ENCODE measurements around the gene PIAS4.
"Not testable (repeated sequence)": the region's sequence is repeated elsewhere in the genome, so short reads cannot be mapped to it uniquely, and the experiment has no call there.

Gene PIAS4, protein sequence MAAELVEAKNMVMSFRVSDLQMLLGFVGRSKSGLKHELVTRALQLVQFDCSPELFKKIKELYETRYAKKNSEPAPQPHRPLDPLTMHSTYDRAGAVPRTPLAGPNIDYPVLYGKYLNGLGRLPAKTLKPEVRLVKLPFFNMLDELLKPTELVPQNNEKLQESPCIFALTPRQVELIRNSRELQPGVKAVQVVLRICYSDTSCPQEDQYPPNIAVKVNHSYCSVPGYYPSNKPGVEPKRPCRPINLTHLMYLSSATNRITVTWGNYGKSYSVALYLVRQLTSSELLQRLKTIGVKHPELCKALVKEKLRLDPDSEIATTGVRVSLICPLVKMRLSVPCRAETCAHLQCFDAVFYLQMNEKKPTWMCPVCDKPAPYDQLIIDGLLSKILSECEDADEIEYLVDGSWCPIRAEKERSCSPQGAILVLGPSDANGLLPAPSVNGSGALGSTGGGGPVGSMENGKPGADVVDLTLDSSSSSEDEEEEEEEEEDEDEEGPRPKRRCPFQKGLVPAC

DNA sequence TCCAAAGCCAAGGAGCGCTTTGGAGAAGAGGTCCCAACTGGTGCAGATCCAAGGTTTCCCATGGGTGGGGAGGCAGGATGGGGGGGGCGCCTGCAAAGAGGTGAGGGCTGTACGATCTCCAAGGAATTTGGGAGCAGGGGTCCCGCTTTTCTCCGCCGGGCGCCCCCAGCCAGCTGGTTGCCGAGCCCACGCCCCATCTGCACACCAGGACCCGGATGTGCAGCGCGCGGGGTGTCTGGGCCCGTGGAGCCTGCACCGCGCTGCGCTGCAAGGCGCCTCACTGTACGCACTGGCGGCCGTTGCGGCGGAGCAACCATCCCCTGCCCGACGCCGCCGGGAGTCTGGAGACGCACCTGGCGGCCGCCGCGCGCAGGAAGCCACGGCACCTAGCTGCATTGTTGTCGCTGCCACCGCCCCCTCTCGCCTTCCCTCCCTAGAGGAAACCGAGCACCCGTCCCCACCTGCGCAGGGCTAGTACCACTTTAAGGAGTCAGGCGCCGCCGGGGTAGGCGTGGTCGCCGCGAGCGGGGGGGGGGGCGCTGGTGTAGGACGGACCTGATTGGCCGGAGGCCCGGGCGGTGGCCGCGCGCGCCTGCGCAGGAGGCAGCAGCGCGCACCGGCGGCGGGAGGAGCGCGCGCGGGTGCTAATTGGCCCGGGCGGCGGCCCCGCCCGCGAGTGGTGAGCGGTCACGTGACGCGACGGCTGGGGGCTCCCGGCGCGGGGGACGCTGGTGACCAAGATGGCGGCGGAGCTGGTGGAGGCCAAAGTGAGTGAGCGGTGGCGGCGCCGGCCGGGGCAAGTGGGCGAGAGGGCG, at the start of gene PIAS4:
Gene PIAS4, plus strand, starts transcription at position 716 of the 815 bp plus-strand sequence. Its CDS starts 25 bp downstream, at position 741.
- DNase-seq: peak; percentile 93

DNA sequence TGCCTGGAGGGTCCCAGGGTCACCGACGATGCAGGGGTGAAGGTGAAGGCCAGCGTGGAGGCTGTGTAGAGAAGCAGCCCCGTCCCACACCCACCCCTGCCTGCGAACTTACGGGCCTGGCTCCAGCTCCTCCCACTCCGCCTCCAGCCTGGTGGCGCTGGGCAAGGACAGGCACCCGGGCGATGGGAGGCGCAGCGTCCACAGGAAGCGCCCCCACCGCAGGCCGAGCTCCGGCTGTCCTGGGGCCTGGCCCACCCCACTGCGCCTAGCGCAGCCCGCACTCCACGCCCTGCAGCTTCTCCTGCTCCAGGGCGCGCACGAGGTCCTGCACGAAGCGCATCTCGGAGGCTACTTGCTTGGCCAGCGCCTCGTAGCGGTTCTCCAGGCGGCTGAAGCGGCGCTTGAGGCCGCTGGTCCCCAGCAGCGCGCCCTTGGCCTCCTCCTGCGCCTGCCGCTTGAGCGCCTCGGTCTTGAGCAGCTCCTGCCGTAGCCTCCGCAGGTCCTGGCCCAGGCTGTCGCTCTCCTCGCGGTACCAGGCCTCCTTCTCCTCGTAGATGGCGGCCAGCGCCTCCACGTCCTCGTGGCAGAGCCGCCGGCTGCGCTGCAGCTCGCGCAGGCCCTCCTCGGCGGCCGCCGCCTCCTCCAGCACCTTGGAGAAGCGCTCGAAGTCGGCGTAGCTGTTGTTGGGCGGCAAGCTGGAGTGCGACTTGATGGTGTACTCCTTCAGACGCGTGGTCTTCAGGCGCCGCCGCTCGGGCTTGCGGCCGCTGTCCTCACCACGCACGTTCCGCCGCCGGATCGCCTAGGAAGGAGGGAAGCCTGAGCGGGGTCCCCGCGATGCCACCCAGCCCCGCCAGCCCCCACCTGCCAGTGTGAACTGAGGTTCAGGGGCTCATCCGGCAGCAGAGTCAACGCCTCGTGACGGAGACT, 48.4 kb upstream of the PIAS4 start:
- no peak for DNase-seq

DNA sequence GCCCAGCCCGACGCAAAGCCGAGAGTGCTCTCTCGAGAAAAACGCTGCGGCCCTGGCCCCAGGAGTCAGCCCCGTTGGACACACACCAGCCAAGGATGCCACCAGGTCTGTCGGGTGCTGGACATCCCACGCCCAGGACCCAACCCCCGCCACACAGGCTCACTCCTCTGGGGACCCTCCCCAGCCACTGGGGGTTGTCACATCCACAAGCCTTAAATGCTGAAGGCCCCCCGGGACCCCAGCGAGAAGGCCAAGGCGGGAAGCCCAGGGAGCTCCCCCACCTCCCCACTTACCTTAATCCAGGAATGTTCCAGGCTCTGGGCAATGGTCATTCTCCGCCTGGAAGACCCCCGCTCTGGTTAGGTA, 47.8 kb upstream of the PIAS4 start:
- no peak for DNase-seq

DNA sequence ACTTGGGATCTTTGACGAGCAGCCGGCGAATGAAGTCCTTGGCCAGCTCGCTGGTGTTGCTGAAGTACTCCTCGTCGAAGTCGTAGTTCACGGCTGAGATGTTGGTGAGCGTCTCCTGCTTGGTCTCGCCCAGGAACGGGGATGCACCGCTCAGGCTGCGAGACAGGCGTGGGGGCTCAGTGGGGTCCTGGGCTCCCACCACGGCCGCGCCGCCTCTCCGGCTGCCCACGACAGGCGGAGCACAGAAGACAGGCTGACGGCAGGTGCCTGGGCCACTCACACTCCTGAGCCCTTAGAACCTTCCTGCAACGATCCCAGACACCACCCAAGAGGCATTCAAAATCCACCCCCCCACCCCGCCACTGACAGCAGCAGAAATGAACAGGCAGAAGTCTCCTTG, 46.5 kb upstream of the PIAS4 start:
- no peak for DNase-seq

DNA sequence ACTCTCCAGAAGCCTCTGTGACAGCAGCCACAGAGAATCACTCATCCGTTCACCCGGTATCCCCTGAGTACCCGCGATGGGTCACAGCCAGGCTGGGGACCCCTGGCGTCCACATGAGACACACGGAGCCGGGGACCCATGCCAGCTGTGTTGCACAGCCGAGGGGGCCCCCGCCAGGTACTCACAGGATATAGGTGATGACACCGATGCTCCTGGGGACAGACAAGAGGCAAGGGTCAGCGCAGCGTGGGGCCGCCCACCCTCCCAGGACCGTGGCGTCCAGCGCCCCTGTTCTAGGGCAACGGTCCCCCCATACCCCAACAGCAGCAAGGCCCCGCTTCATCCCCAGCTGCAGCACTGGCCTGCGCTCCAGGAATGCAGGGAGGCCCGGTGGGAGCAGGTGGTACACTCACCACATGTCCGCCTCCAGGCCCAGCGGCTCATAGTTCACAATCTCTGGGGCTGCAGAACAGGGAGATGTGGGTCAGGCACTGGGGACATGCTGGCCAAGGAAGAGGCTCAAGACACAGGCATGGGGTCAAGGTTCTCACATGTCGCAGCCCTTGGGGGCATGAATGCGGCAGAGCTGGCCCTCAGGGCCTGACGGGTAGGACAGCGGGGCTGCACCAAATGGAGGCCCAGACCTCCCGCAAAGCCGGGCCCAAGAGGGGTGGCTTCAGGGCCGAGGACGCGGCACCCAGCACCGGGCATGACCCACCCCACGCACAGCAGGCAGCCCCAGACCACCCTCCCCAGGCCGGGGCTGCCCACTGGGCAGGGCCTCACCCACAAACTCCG, 43.9 kb upstream of the PIAS4 start:
- no peak for DNase-seq

DNA sequence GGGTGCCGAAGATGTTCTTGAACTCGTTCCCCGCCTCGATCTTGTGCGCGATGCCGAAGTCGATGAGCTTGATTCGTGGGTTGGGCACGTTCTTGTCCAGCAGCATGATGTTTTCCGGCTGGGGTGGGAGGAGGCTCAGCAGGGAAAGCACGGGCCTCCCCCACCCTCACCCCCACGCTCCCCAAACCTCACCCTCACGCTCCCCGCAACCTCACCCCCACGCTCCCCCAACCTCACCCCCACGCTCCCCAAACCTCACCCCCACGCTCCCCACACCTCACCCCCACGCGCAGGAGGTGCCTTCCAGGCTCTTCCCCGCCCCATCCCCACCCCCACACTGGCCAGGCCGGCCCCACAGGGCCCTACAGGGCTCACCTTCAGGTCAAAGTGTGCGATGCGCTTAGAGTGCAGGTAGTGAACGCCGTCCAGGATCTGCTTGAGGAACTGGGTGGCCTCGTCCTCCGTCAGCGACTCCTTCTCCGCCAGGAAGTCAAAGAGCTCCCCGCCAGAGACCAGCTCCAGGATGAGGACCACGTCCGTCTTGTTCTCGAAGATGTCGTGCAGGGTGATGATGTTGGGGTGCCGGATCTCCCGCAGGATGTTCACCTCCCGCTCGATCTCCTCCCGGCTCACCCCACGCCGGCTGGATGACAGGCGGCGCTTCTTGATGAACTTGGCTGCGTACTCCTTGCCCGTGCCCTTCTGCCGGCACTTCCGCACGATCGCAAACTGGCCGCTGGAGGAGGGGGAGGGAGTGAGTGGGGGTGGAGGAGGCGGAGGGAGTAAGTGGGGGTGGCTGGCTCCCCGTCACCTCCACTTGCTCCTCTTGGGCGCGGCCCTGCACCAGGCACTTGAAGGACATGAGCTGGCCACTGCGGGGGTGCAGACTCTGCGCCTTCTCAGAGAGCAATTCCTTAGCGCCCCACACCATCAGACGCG, 43.0 kb upstream of the PIAS4 start:
- DNase-seq: no peak

DNA sequence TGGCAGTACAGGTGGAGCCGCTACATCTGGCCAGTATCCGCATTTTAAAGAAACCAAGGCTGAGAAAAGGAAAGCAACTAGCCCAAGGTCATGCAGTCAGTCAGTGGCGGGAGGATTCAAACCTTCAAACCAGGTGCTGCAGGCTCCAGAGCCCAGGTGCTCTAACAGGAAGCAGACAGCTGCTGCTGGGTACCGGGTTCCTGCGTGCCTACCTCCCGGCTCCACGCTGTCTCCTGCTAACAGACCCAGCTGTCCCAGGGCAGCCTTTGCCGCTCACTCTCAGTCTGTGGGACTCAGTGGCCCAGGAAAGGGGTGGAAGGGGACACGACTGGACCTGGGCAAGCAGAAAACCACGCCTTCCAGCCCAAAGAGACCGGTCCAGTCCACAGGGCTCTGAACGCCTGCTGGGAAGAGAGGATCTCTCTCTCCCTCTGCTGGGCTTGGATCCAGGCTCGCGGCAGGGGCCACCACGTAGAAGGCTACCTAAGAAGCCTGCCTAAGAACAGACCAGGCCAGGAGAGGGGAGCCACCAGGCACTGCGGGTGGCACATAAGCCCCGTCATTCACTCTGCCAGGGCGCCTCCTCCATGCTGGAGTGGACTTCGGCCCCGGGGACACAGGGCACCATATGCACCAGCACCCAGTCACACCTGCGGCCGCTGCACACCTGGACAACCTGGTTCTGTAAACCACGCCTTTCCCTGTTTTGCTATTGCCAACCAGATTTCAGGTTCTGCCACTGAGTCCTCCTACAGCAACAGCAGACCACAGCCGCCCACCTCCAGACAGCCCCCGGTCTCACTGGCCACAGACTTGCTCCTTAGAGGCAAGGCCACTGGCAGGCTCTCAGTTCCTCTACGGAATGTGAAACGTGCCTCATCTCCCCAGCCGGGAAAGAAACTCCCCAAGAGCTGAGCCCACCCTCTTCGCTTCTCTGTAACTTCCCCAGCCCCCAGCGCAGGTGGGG, 41.2 kb upstream of the PIAS4 start:
- no peak for DNase-seq

DNA sequence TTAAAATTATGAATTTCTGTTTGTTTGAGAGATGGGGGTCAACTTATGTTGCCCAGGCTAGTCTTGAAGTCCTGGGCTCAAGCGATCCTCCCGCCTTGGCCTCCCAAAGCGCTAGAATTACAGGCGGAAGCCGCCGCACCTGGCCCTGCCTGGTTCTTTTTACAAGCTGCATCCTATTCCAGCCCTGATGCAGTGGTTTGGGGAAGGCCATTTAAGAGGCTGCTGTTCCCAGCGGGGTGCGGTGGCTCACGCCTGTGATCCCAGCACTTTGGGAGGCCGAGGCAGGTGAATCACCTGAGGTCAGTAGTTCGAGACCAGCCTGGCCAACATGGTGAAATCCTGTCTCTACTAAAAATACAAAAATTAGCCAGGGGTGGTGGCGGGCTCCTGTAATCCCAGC, 39.6 kb upstream of the PIAS4 start:
- DNase-seq: not testable (repeated sequence)

DNA sequence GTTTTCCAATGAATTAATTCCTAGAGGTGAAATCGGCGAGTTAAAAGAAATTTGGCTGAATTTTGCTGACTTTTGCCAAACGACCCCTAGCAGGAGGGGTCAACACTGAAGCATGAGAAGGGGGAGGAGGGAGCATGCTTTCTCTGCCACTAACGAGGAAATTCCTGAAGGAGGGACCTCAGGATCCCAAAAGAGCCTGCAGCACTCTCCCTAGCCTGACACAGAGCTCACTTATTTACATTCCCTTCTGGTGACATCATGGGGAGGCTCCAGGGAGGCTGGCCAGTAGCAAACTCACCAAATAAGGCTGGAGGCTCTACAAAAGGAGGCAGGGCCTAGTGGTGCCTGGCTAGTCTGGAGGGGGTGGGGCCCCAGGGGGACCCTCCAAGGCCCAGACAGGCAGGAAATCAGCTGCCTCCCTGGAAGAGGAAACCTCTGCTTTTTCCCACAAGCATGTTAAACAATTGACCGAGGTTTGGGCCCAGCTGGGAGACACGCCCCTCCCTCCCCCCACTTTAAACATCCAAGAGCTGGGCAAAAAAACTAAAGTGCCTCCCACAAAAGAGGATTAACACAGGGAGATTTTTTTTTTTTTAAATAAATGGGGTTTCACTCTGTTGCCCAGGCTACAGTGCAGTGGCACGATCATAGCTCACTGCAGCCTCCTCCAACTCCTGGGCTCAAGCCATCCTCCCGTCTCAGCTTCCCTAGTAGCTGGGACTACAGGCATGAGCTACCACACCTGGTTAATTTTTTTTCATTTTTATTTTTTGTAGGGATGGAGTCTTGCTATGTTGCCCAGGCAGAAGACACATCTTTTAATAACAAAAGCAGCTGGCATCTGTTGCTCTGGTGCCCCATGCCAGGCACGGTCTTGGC, 38.7 kb upstream of the PIAS4 start:
- DNase-seq: peak; percentile 18

DNA sequence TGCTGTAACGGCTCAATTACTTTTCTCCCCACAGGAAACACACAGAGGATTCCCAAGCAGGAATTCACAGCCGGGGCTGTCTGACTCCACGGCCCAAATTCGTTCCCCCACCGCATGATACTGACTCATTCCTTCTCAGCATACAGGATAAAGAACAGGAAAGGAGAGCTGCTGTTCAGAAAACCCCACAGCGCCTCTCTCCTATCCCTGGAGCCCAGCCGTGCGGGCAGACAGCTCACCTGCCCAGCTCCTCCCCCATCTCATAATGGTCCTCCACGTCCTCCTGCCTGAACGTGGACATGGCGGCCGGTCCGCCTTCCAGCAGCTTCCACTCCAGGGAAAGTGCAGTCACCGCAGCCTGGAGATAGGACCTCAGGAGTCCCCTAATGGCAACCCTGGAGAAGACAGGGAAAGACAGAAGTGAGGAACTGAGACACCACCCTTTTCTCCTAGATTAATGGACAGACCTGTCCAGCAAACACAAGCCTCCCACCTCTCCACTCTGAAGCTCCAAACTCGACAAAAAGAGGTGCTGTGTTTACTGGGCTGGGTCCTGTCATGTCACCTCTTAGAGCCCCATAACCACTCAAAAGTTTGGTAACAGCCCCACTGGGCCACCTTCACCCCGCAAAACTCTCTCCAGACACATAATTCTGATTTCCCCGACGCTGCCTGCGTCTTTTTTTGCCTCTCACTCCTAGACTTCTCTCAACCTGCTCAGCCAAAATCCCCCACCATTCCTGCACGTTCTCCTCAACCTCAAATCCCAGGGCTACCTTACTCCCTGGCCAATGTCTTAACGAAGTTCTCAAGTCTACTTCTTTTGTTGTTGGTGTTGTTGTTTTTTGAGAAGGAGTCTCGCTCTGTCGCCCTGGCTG, 37.9 kb upstream of the PIAS4 start:
- DNase-seq: no peak

DNA sequence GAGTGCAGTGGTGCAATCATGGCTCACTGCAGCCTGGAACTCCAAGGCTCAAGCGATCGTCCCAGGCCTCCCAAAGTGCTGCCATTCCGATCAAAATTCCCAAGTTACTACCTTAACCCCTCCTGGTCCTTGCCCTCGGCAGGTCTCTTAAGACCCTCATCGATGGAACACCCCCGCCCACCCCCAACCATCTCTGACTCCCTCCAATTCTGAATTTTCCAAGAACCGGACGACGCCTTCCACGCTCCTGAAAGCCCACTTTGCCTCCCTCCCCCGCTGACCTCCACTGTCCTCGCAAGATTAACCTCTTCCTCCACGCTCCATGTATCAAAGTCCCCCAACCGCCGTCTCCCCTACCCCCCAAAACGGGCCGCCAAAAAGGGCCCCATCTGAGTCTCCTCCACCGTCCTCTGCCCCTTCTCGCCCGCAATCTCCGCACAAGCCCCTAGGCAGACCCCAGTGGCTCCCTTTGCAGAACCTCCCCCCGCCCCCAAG, 37.2 kb upstream of the PIAS4 start:
- no peak for DNase-seq

DNA sequence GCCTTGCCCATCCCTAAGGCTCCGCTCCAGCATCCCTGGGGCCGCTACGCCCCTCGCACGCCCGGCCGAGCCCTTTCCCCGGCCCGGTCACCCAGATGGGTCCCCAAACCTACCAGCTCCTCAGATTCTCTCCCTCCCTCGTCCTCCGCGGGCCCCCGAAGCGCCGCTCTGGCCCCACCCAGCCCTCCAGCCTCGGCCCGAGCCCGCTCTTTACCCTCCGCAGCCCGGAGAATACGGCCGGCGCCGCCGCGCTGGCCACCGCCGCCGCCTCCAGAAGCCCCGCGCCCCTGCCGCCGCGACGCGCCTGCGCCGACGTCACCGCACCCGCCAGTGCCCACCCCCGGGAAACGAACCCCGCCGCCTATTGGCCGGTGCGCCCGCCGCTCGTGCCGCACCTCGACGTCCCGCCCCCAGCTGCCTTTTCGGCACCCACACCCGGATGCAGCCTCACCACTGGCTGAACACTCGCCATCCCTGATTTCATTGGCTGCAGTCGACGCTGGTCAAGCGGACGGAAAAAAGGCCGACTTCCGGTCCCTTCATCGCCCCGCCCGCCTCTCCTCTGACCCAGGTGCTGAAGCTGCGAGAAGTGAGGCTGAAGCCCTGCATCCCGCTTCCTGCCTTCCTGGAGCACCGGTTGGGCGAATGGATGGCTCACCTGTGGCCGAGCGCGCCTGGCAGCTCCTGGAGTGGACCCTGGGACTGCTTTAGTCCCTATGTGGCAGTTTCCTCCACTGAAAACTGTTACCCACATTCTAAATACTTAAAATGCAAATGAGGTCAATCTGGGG, 36.5 kb upstream of the PIAS4 start, which contains the start of gene DAPK3:
Gene DAPK3, minus strand, starts transcription at position 292 of the 791 bp plus-strand sequence. CDS start 1,364 bp downstream, outside the sequence.
- DNase-seq: peak; percentile 98

DNA sequence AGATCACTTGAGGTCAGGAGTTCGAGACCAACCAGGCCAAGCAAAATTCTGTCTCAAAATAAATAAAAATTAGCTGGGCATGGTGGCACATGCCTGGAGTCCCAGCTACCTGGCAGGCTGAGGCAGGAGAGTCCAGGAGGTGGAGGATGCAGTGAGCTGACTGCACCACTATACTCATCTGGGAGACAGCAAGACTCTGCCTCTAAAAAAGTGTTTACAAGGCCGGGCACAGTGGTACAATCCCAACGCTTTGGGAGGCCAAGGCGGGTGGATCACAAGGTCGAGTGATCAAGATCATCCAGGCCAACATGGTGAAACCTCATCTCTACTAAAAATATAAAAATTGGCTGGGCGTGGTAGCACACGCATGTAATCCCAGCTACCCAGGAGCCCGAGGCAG, 32.4 kb upstream of the PIAS4 start:
- DNase-seq: no peak

DNA sequence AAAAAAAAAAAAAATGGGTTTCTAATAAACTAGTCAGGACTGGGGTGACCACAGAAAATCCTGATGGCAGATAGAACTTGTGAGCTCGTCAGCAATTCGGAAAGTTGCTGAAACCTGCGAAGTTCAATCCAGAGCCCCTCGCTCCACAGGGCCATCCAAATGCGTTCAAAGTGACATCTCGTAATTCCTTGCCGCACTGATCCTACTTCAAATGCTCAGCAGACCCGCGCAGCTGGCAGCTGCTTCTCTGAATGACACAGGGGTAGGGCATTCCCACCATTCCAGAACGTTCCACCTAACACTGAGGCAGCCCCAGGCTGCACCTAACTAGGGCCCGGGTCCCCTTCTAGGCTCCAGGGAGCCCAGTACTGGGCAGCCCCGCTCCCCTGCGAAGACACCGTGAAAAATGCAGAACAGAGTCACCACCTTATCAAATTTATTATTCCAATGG, 31.9 kb upstream of the PIAS4 start:
- no peak for DNase-seq

DNA sequence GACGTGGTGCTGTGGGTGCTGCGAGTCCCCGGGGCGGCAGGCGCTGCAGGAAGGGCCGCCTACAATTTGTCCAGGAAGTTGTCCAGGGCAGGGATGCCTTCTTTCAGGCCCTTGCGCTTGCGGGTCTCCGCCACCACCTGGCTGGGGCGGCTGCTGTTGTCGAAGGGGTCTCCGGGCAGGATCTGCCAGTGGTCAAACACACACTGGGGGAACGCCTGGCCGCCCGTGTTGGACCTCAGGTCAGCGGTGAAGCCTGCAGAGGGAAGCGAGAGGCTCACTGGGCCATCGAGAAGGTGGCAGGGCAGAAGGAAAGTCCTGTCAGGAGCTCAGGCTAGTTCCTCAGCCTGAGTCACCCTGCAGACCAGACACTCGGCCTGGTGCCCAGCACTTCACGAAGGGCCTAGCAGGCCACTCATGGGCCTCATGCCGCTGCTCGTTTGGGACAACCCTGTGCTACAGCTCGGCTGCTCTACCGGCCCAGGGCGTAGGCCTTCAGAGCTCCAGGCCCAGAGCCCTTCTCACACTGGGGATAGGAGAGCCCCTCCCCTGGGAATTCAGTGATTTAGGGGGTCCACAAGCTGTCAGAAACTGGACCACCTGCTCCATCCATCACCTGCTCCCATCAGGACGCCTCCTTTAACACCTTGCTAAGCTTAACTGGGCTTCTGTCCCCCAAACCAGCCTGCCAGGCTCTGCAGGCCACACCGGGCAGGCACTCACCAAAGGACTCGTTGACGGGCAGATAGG, 30.9 kb upstream of the PIAS4 start:
- DNase-seq: no peak
